PC-3 (cell line): ENCODE results near the gene SUPT6H. TPM values are rescaled to one million over a fixed set of nuclear protein-coding genes. Genes with fewer than 3 reads are reported as not detected.
A peak's percentile ranks its signal among the peaks of the same experiment; 100 is the strongest.

ENCODE experiments used
- ATAC-seq: fragments of 200-7000 bp; cut with Tn5 transposase; 2 replicates; pipeline ENCODE4 v1.9.1; 2020; ENCODE audit warnings: mild to moderate bottlenecking, moderate library complexity
- BruUV-seq: library from RNA; stranded (reverse); fragments of 400-500 nt; replicated peaks from 2 replicates; lab custom pipeline; 2021; lab: Mats Ljungman, UMichigan
- CTCF ChIA-PET: fragments of 300-600 bp; sonication (Branson Sonifier 250); formaldehyde crosslinking; loops from one replicate; lab custom pipeline; 2022; ENCODE audit warnings: antibody characterized with exemption; lab: Charles Lee
- POLR2A ChIA-PET: fragments of 300-600 bp; sonication (Branson Sonifier 250); formaldehyde crosslinking; loops from one replicate; lab custom pipeline; 2022; ENCODE audit warnings: antibody characterized with exemption; ENCODE audit not compliant: unreplicated experiment; lab: Charles Lee
- DNase-seq: peaks from one replicate; pipeline ENCODE4 v3.0.0-alpha.2; 2015
- H2AFZ ChIP-seq: fragments of 300-600 bp; sonication (generic); 2 replicates; pipeline ENCODE4 v1.6.0; 2016; ENCODE audit warnings: antibody characterized with exemption, low read length
- H3F3A ChIP-seq: fragments of 300-600 bp; sonication (generic); one replicate; pipeline ENCODE4 v1.6.0; 2017; ENCODE audit warnings: antibody characterized with exemption, low read length, control low read depth, mild to moderate bottlenecking; ENCODE audit not compliant: unreplicated experiment
- H3K27ac ChIP-seq: fragments of 300-600 bp; sonication (generic); 2 replicates; pipeline ENCODE4 v1.5.1; 2016; ENCODE audit warnings: mild to moderate bottlenecking, low read length
- H3K27me3 ChIP-seq: fragments of 300-600 bp; sonication (generic); 2 replicates; pipeline ENCODE4 v1.6.1; 2016; ENCODE audit warnings: low read length, mixed read lengths
- H3K36me3 ChIP-seq: fragments of 300-600 bp; sonication (generic); 2 replicates; pipeline ENCODE4 v1.6.1; 2016; ENCODE audit warnings: low read depth, mixed run types, low read length, mixed read lengths
- H3K4me1 ChIP-seq: fragments of 300-600 bp; sonication (generic); 2 replicates; pipeline ENCODE4 v1.5.1; 2016; ENCODE audit warnings: low read length; ENCODE audit not compliant: insufficient read depth
- H3K4me2 ChIP-seq: fragments of 300-600 bp; sonication (generic); 2 replicates; pipeline ENCODE4 v1.6.0; 2016; ENCODE audit warnings: low read length
- H3K4me3 ChIP-seq: fragments of 300-600 bp; sonication (generic); 2 replicates; pipeline ENCODE4 v1.5.1; 2016; ENCODE audit warnings: mild to moderate bottlenecking, low read length, mixed read lengths
- H3K79me2 ChIP-seq: fragments of 300-600 bp; sonication (generic); 2 replicates; pipeline ENCODE4 v1.6.1; 2017; ENCODE audit warnings: low read length, mixed read lengths
- H3K9ac ChIP-seq: fragments of 300-600 bp; sonication (generic); 2 replicates; pipeline ENCODE4 v1.6.0; 2016; ENCODE audit warnings: mild to moderate bottlenecking, low read length
- H3K9me2 ChIP-seq: fragments of 300-600 bp; sonication (generic); replicated peaks from 2 replicates; pipeline ENCODE4 v1.6.1; 2016; ENCODE audit warnings: mixed run types, low read length, mixed read lengths
- H3K9me3 ChIP-seq: fragments of 300-600 bp; sonication (generic); 2 replicates; pipeline ENCODE4 v1.6.1; 2016; ENCODE audit warnings: low read length, mixed read lengths
- H4K20me1 ChIP-seq: fragments of 300-600 bp; sonication (generic); 2 replicates; pipeline ENCODE4 v1.6.1; 2016; ENCODE audit warnings: low read length, mixed read lengths
- CTCF ChIP-seq: fragments of 300-600 bp; sonication (generic); conservative IDR thresholded peaks from 2 replicates; pipeline ENCODE4 v1.5.1; 2017; ENCODE audit warnings: antibody characterized with exemption, low read depth, mild to moderate bottlenecking, low read length
- EZH2 ChIP-seq: fragments of 300-600 bp; sonication (generic); IDR thresholded peaks from one replicate; pipeline ENCODE4 v1.6.1; 2017; ENCODE audit warnings: antibody characterized with exemption, mild to moderate bottlenecking, low read length; ENCODE audit not compliant: unreplicated experiment
- EZH2phosphoT487 ChIP-seq: fragments of 300-600 bp; sonication (generic); IDR thresholded peaks from 2 replicates; pipeline ENCODE4 v1.6.1; 2018; ENCODE audit warnings: mild to moderate bottlenecking, antibody characterized with exemption, low read length, borderline replicate concordance
- intact Hi-C: fragments of 100-400 bp; cut with micrococcal nuclease; formaldehyde crosslinking; loops from 2 replicates; pipeline ENCODE4 v1.9.0; 2023
- total RNA-seq: library from RNA; depleted of rRNA; stranded (reverse); fragments of >200 nt; gene quantifications from 2 replicates; pipeline ENCODE4 v1.2.3, GENCODE V29; 2014

Gene SUPT6H
- total RNA-seq, 1 experiment from 2014 or later = 32.2 TPM

DNA sequence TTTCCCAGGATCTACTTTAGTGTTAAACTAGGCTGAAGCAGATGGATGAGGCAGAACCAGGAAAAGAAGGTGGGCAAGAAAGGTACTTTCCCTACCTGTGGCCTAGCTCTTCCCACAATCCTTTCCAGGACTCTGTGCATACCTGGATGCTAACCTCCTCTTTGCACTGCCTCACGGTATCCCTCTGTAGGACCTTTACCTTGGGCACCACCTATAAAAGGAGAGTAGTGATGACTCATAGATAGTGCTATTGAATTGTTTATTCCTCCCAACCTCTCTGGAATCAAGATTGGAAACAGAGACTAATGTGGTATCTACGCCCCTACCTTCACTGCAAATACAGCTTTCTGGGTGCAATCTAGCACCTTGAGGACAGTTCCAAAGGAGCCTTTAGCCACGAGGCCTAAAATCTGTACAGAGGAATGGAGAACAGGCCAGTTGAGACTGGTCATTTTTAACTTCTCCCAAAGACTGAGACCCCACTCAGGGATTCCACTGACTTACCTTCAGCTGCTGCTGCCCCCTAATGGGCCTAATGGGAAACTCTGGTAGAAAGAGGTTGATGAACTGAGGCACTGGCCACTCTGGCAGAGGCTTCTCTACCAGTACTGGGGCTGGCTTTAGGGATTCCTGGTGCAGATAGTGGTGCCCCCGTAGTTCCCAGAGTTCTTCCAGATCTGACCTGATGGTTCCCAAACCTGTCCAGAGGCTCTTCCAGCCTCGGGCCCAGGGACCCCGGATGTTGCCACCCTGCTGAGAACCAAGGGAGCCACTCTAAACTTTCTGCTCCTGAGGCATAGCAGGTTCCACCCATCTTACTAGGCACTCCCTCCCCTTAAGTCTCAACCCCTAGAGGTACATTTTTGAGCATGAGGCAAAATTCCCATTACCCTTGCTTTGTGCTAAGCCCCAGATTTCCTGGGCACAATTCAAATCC is 48.8 kb upstream of the SUPT6H start:
- H2AFZ ChIP-seq = no peak overlapping the region
- TF ChIP-seq EZH2 (no peak), EZH2phosphoT487 (no peak), CTCF (peak; percentile 64)
- CTCF ChIA-PET = no interaction called here
- H3K4me2 ChIP-seq = no peak overlapping the region
- no peaks in the 10 kb centered on the region for H3K27me3 ChIP-seq
- H3K79me2 ChIP-seq = no peaks in the 10 kb centered on the region
- no TSS peak for BruUV-seq
- peak; percentile 24 for DNase-seq
- H3K27ac ChIP-seq = no peak overlapping the region
- H3K9me3 ChIP-seq = no peaks in the 10 kb centered on the region
- intact Hi-C loops = loop anchor here (1.0 kb wide), 1 partner anchor 65 kb away; no protein-coding TSS in a partner anchor
- H3K4me3 ChIP-seq = no peak overlapping the region
- no peaks in the 10 kb centered on the region for H3F3A ChIP-seq
- peak; percentile 51 for ATAC-seq
- no peak overlapping the region for H3K9ac ChIP-seq
- POLR2A ChIA-PET = no interaction called here
- H3K4me1 ChIP-seq = no peaks in the 10 kb centered on the region
- peaks cover 14% of the 10 kb centered on the region for H3K36me3 ChIP-seq
- H4K20me1 ChIP-seq = no peaks in the 10 kb centered on the region
- no peaks in the 10 kb centered on the region for H3K9me2 ChIP-seq

- no TSS peak for BruUV-seq
- no peak within 1 kb of the TSS for H3K27ac ChIP-seq
- H3K9me3 ChIP-seq = no peaks in the 10 kb centered on the region
- peaks cover 18% of the 10 kb centered on the region for H3K36me3 ChIP-seq
- no peaks in the 10 kb centered on the region for H3K27me3 ChIP-seq
- CTCF ChIA-PET = no interaction called here
- TF ChIP-seq EZH2 (no peak), EZH2phosphoT487 (no peak), CTCF (no peak)
- H3K9ac ChIP-seq = no peak within 1 kb of the TSS
- no peaks in the 10 kb centered on the region for H3K4me1 ChIP-seq
- DNase-seq = no peak
- H3K9me2 ChIP-seq = no peaks in the 10 kb centered on the region
- no peaks in the 10 kb centered on the region for H3F3A ChIP-seq
- POLR2A ChIA-PET = no interaction called here
- H4K20me1 ChIP-seq = no peaks in the 10 kb centered on the region
- intact Hi-C loops = loop anchor here (1.0 kb wide), 1 partner anchor 66 kb away; no protein-coding TSS in a partner anchor
- H2AFZ ChIP-seq = no peak within 1 kb of the TSS
- no peaks in the 10 kb centered on the region for H3K79me2 ChIP-seq
- no peak for ATAC-seq
- no peak within 1 kb of the TSS for H3K4me3 ChIP-seq
- no peak within 1 kb of the TSS for H3K4me2 ChIP-seq
Measured at GRCh38 chr17:28613931-28614381, 48.0 kb upstream of the SUPT6H start, which contains the start of gene RSKR. TSS of gene RSKR (minus strand) at chr17:28614185. CDS start at chr17:28614161, 24 bp downstream.
